Thyroid gland (tissue), 4 donors: ENCODE results near the gene EFHD2. TPM values are rescaled to one million over a fixed set of nuclear protein-coding genes. Genes with fewer than 3 reads are reported as not detected.

Source experiments
- DNase-seq, 2 donors: peaks; one replicate each; pipeline ENCODE4 v3.0.0-alpha.2; 2019
- H3K27ac ChIP-seq, 3 donors: fragments of 200-600 bp; sonication (generic); 1 replicate in 2 of 3; 2 replicates in 1 of 3; pipeline ENCODE4 v1.5.1; 2016 to 2019; ENCODE audit warnings: mild to moderate bottlenecking in 1 of 3, moderate library complexity in 1 of 3
- H3K27me3 ChIP-seq: fragments of 200-600 bp; sonication (generic); one replicate; pipeline ENCODE4 v1.5.1; 2019
- H3K36me3 ChIP-seq, 2 donors: fragments of 200-600 bp; sonication (generic); one replicate each; pipeline ENCODE4 v1.5.1; 2016 to 2019
- H3K4me1 ChIP-seq, 2 donors: fragments of 200-600 bp; sonication (generic); one replicate each; pipeline ENCODE4 v1.5.1; 2017 to 2019
- H3K4me3 ChIP-seq, 3 donors: fragments of 200-600 bp; sonication (generic); replicated peaks in 1 of 3; 1 replicate in 2 of 3; 2 replicates in 1 of 3; pipeline ENCODE4 v1.5.1; 2016; ENCODE audit warnings: mild to moderate bottlenecking in 1 of 3
- H3K9me3 ChIP-seq: fragments of 200-600 bp; sonication (generic); one replicate; pipeline ENCODE4 v1.5.1; 2017
- CTCF ChIP-seq, 6 experiments: fragments of 200-600 bp in 3 of 6; fragments of 450-650 bp in 3 of 6; sonication (generic) in 3 of 6; IDR thresholded peaks; one replicate each; pipeline ENCODE4 v1.5.1; 2016 to 2019; ENCODE audit warnings: antibody characterized with exemption in 6 of 6, mild to moderate bottlenecking in 2 of 6, inconsistent platforms in 1 of 6, moderate library complexity in 1 of 6
- POLR2A ChIP-seq, 2 donors: fragments of 450-650 bp; IDR thresholded peaks; one replicate each; pipeline ENCODE4 v1.6.1; 2017; ENCODE audit warnings: antibody characterized with exemption in 2 of 2, mild to moderate bottlenecking in 2 of 2, moderate library complexity in 1 of 2
- WGBS, 2 donors: methylation state at CpG; one replicate each; pipeline ENCODE4 v1.1.5; 2017; 5-methylcytosine and 5-hydroxymethylcytosine counted together
- intact Hi-C: fragments of 100-400 bp; cut with DNase I; formaldehyde crosslinking; loops from one replicate; pipeline ENCODE4 v1.15.1; 2023
- total RNA-seq, 4 donors: library from RNA; depleted of rRNA; stranded (reverse); fragments of >200 nt; gene quantifications; one replicate each; pipeline ENCODE4 v1.2.3, GENCODE V29; 2016

Gene EFHD2
- total RNA-seq, 4 donors from 2014 or later = 50.9 to 62.6 (median 56.7) TPM

- intact Hi-C loops = no loop called here
- no peaks in the 10 kb centered on the region for H3K27me3 ChIP-seq
- no peak overlapping the region for H3K27ac ChIP-seq
- no peak for DNase-seq
- 82 to 95% methylated on average over 6 to 8 of the region's 8 CpGs for WGBS, 2 donors
- H3K4me1 ChIP-seq = peaks cover 17 to 46% of the 10 kb centered on the region in 2 donors
- H3K9me3 ChIP-seq = no peaks in the 10 kb centered on the region
- H3K4me3 ChIP-seq = no peak overlapping the region
- TF ChIP-seq POLR2A (IDR thresholded peaks at IDR 0.05) = no peak
- TF ChIP-seq CTCF (IDR thresholded peaks at IDR 0.05) = no peak
- H3K36me3 ChIP-seq = peaks cover 0 to under 1% of the 10 kb centered on the region in 2 donors
These were observed 11.3 kb downstream of the EFHD2 start for GRCh38 chr1:15420853-15421465.

- peaks cover 12 to 28% of the 10 kb centered on the region in 2 donors for H3K4me1 ChIP-seq
- no peaks in the 10 kb centered on the region for H3K9me3 ChIP-seq
- intact Hi-C loops = no loop called here
- WGBS, 2 donors = 91 to 94% methylated on average over 3 of the region's 8 CpGs
- H3K27ac ChIP-seq = no peak overlapping the region
- no peak overlapping the region for H3K4me3 ChIP-seq
- no peaks in the 10 kb centered on the region for H3K27me3 ChIP-seq
- no peak for DNase-seq
- no peak for TF ChIP-seq POLR2A (IDR thresholded peaks at IDR 0.05)
- TF ChIP-seq CTCF (IDR thresholded peaks at IDR 0.05) = no peak
- peaks cover 5 to 19% of the 10 kb centered on the region in 2 donors for H3K36me3 ChIP-seq
These were observed 13.2 kb downstream of the EFHD2 start for GRCh38 chr1:15422871-15423270.

- Histone ChIP-seq H3K4me1 (peaks cover 12 to 28% of the 10 kb centered on the region in 2 donors), H3K27me3 (no peaks in the 10 kb centered on the region), H3K9me3 (no peaks in the 10 kb centered on the region), H3K36me3 (peaks cover 5 to 19% of the 10 kb centered on the region in 2 donors), H3K27ac (no peak overlapping the region), H3K4me3 (no peak overlapping the region)
- no peak for DNase-seq
- no peak for TF ChIP-seq CTCF (IDR thresholded peaks at IDR 0.05)
- no peak for TF ChIP-seq POLR2A (IDR thresholded peaks at IDR 0.05)
- intact Hi-C loops = no loop called here
- WGBS, 2 donors = 89 to 90% methylated on average over 11 of the region's 11 CpGs
These were observed 13.8 kb downstream of the EFHD2 start for GRCh38 chr1:15423355-15424077.

GRCh38 chr1:15424146-15424667 lies 14.5 kb downstream of the EFHD2 start:
- Histone ChIP-seq H3K4me1 (peaks cover 5 to 22% of the 10 kb centered on the region in 2 donors), H3K27me3 (no peaks in the 10 kb centered on the region), H3K4me3 (no peak overlapping the region), H3K36me3 (peaks cover 5 to 22% of the 10 kb centered on the region in 2 donors), H3K27ac (peak overlapping the region in 2 of 3 donors; percentile 17 to 22), H3K9me3 (no peaks in the 10 kb centered on the region)
- intact Hi-C loops = no loop called here
- DNase-seq = peak; percentile 69 to 74
- TF ChIP-seq CTCF (IDR thresholded peaks at IDR 0.05) = no peak
- no peak for TF ChIP-seq POLR2A (IDR thresholded peaks at IDR 0.05)
- 58 to 79% methylated on average over 13 of the region's 13 CpGs for WGBS, 2 donors

GRCh38 chr1:15424981-15425380 lies 15.3 kb downstream of the EFHD2 start:
- TF ChIP-seq POLR2A (IDR thresholded peaks at IDR 0.05) = no peak
- no peak for TF ChIP-seq CTCF (IDR thresholded peaks at IDR 0.05)
- Histone ChIP-seq H3K4me1 (peaks cover 5 to 16% of the 10 kb centered on the region in 2 donors), H3K27ac (no peak overlapping the region), H3K27me3 (no peaks in the 10 kb centered on the region), H3K4me3 (no peak overlapping the region), H3K36me3 (peaks cover 5 to 22% of the 10 kb centered on the region in 2 donors), H3K9me3 (no peaks in the 10 kb centered on the region)
- WGBS, 2 donors = 93 to 94% methylated on average over 4 to 5 of the region's 5 CpGs
- no peak for DNase-seq
- intact Hi-C loops = no loop called here
